DOHH2 (cell line): Measurements from ENCODE around the gene ZNF765.

ENCODE experiments used
- EZH2phosphoT487 ChIP-seq: fragments of 200-600 bp; sonication (generic); IDR thresholded peaks from 2 replicates; pipeline ENCODE4 v1.6.1; 2017; ENCODE audit warnings: borderline replicate concordance, mild to moderate bottlenecking, antibody characterized with exemption, low read length, moderate library complexity, mixed read lengths
- TF ChIP-seq, protein P1 (sequence below): fragments of 200-600 bp; sonication (generic); IDR thresholded peaks from one replicate; pipeline ENCODE4 v1.5.1; 2014; ENCODE audit warnings: antibody characterized with exemption, mild to moderate bottlenecking, low read depth, low read length; ENCODE audit not compliant: poor library complexity, severe bottlenecking

DNA sequence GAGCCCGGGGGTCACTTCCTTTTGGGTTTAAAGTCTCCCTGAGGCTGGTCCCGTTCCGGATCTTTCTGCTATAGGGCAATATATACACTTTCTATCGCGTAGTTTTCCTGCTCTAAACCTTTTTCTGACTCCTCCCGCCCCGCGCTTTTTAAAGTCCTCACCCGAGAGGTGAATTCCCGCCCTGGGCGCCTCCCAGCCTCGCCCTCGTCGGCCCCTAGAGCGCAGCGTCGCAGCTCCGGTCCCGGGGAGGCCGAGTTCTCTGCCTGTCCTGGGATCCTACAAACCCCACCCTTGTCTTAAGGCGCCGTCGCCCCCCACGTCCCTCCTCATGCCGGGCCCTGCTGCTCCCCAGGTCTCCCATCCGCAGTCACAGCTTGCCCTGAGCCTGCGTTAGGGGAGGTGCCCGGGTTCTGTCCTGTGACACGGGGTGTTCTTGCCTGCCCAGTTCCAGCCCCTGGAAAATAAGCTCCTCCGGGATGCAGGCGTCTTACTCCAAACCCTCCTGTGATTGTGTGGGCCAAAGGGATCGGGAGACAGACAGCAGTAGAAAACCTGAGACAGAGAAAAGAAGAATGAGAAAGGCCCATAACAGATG is 29.0 kb upstream of the ZNF765 start:
- TF ChIP-seq, protein P1, sequence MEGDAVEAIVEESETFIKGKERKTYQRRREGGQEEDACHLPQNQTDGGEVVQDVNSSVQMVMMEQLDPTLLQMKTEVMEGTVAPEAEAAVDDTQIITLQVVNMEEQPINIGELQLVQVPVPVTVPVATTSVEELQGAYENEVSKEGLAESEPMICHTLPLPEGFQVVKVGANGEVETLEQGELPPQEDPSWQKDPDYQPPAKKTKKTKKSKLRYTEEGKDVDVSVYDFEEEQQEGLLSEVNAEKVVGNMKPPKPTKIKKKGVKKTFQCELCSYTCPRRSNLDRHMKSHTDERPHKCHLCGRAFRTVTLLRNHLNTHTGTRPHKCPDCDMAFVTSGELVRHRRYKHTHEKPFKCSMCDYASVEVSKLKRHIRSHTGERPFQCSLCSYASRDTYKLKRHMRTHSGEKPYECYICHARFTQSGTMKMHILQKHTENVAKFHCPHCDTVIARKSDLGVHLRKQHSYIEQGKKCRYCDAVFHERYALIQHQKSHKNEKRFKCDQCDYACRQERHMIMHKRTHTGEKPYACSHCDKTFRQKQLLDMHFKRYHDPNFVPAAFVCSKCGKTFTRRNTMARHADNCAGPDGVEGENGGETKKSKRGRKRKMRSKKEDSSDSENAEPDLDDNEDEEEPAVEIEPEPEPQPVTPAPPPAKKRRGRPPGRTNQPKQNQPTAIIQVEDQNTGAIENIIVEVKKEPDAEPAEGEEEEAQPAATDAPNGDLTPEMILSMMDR, result no peak
- TF ChIP-seq EZH2phosphoT487, result no peak
